ENCODE measurements around the gene PCSK7.

The PCSK7 gene

GRCh38 chr11:117223741-117224689, 7.9 kb downstream of the PCSK7 start:
- H3K27ac ChIP-seq, result no peak overlapping the region
- H3K27me3 ChIP-seq (ENCODE audit: control insufficient read depth, insufficient read depth, low read length), result no peaks in the 10 kb centered on the region
- no peak for TF ChIP-seq CTCF (IDR thresholded peaks at IDR 0.05)
- H3K4me1 ChIP-seq, result peaks cover 19% of the 10 kb centered on the region
- H3K79me2 ChIP-seq, result no peaks in the 10 kb centered on the region
- H3K9ac ChIP-seq, result no peak overlapping the region
- H2AFZ ChIP-seq, result no peak overlapping the region
- no peaks in the 10 kb centered on the region for H3K9me3 ChIP-seq (ENCODE audit: control insufficient read depth, low read length)
- no peak overlapping the region for H3K4me3 ChIP-seq (ENCODE audit: low read depth, low read length)
- no peak overlapping the region for H3K4me2 ChIP-seq (ENCODE audit: low read length)
- no peaks in the 10 kb centered on the region for H3K36me3 ChIP-seq (ENCODE audit: control insufficient read depth, insufficient read depth, low read length)

GRCh38 chr11:117222991-117223740, 8.7 kb downstream of the PCSK7 start:
- Histone ChIP-seq H3K36me3 (ENCODE audit: control insufficient read depth, insufficient read depth, low read length) (no peaks in the 10 kb centered on the region), H3K9ac (no peak overlapping the region), H3K4me1 (peaks cover 19% of the 10 kb centered on the region), H3K4me3 (ENCODE audit: low read depth, low read length) (no peak overlapping the region), H3K79me2 (no peaks in the 10 kb centered on the region), H2AFZ (no peak overlapping the region), H3K27ac (no peak overlapping the region), H3K4me2 (ENCODE audit: low read length) (no peak overlapping the region), H3K27me3 (ENCODE audit: control insufficient read depth, insufficient read depth, low read length) (no peaks in the 10 kb centered on the region), H3K9me3 (ENCODE audit: control insufficient read depth, low read length) (no peaks in the 10 kb centered on the region)
- TF ChIP-seq CTCF (IDR thresholded peaks at IDR 0.05), result no peak

DNA sequence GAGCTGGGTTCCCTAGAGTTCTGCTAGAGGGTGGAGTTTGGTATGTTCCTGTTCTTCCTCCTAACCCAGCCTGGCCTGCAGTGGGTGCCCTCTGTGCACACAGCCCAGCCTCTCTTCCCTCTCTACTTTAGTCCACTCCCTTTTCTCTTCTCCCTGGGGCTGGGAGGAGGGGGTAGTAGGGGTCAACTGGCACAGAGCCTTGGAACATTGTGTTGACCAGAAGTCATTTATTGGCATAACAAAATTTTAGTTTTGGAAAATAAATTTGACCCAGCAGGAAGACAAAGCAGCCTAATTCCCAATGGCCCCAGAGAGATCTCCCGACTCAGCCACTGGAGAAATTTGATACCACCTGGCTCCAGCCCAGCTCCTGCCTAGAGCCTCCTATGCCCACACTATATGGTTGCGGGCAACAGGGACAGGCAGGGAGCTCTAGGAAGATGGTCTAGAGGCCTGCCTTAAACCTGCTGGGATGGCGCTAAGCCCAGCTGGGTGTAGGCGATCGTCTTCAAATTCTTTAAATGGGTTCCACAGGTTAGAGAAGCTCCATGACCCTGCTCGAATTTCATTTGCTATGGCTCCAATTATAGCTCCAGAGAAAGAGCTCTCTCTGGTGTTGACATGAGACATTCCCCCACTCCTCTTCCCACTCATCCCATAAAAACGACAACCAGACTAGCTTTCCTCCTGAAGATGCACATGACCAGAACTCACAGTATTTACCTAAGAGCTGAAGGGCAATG, 9.9 kb downstream of the PCSK7 start:
- Histone ChIP-seq H3K4me3 (ENCODE audit: low read depth, low read length) (no peak overlapping the region), H3K36me3 (ENCODE audit: control insufficient read depth, insufficient read depth, low read length) (no peaks in the 10 kb centered on the region), H3K27ac (peak overlapping the region; percentile 78), H3K79me2 (no peaks in the 10 kb centered on the region), H3K4me2 (ENCODE audit: low read length) (no peak overlapping the region), H3K9ac (no peak overlapping the region), H3K27me3 (ENCODE audit: control insufficient read depth, insufficient read depth, low read length) (no peaks in the 10 kb centered on the region), H3K9me3 (ENCODE audit: control insufficient read depth, low read length) (no peaks in the 10 kb centered on the region), H3K4me1 (peaks cover 19% of the 10 kb centered on the region), H2AFZ (no peak overlapping the region)
- TF ChIP-seq CTCF (IDR thresholded peaks at IDR 0.05), result no peak

GRCh38 chr11:117220999-117221774, 10.7 kb downstream of the PCSK7 start:
- H3K36me3 ChIP-seq (ENCODE audit: control insufficient read depth, insufficient read depth, low read length), result no peaks in the 10 kb centered on the region
- no peaks in the 10 kb centered on the region for H3K27me3 ChIP-seq (ENCODE audit: control insufficient read depth, insufficient read depth, low read length)
- TF ChIP-seq CTCF (IDR thresholded peaks at IDR 0.05), result no peak
- H3K4me1 ChIP-seq, result peaks cover 19% of the 10 kb centered on the region
- no peak overlapping the region for H3K4me3 ChIP-seq (ENCODE audit: low read depth, low read length)
- no peak overlapping the region for H3K4me2 ChIP-seq (ENCODE audit: low read length)
- no peak overlapping the region for H2AFZ ChIP-seq
- no peaks in the 10 kb centered on the region for H3K9me3 ChIP-seq (ENCODE audit: control insufficient read depth, low read length)
- no peaks in the 10 kb centered on the region for H3K79me2 ChIP-seq
- no peak overlapping the region for H3K9ac ChIP-seq
- peak overlapping the region; percentile 78 for H3K27ac ChIP-seq

All from parathyroid adenoma (tissue), 2 donors.